HEK293 (cell line): ENCODE results near the gene SPINT2.

Experiments used
- CTCF ChIA-PET: fragments of 350-600 bp; formaldehyde crosslinking; extraction: SDS; loops from one replicate; lab custom pipeline; 2021; ENCODE audit warnings: antibody characterized with exemption; lab: Yijun Ruan, JAX
- POLR2A ChIA-PET: fragments of 300-600 bp; formaldehyde crosslinking; extraction: SDS; loops from one replicate; lab custom pipeline; 2020; ENCODE audit warnings: antibody characterized with exemption, inconsistent platforms; lab: Yijun Ruan, JAX
- H3K27ac ChIP-seq: fragments of 200-500 bp; sonication (Bioruptor generic); 2 replicates; pipeline ENCODE4 v1.5.1; 2014; ENCODE audit warnings: low read depth, low read length, control low read depth, inconsistent platforms; ENCODE audit errors: extremely low read depth
- H3K36me3 ChIP-seq, 2 experiments: fragments of 200-500 bp in 1 of 2; sonication (Bioruptor generic) in 1 of 2; 1 replicate in 1 of 2; 2 replicates in 1 of 2; pipeline ENCODE4 v1.5.1; 2014 to 2017; ENCODE audit warnings: inconsistent platforms in 2 of 2, low read length in 2 of 2; ENCODE audit not compliant: control insufficient read depth in 2 of 2, insufficient read depth in 1 of 2
- H3K4me1 ChIP-seq: fragments of 200-500 bp; sonication (Bioruptor generic); 2 replicates; pipeline ENCODE4 v1.5.1; 2014; ENCODE audit warnings: mild to moderate bottlenecking, low read length, inconsistent platforms; ENCODE audit not compliant: control insufficient read depth, insufficient read depth
- H3K4me3 ChIP-seq: 2 replicates; pipeline ENCODE4 v1.5.1; 2011; ENCODE audit warnings: low read depth, mild to moderate bottlenecking, control low read depth, low read length, moderate library complexity
- H3K9me3 ChIP-seq: fragments of 200-500 bp; sonication (Bioruptor generic); 2 replicates; pipeline ENCODE4 v1.5.1; 2014; ENCODE audit warnings: low read depth, low read length, inconsistent platforms; ENCODE audit not compliant: control insufficient read depth, insufficient read depth
- BCL11A ChIP-seq: fragments of 450-650 bp; formaldehyde crosslinking; IDR thresholded peaks from 2 replicates; pipeline ENCODE4 v1.5.1; 2016; ENCODE audit warnings: low read depth, missing biosample characterization, missing genetic modification characterization
- GLIS2 ChIP-seq: fragments of 450-650 bp; formaldehyde crosslinking; IDR thresholded peaks from 2 replicates; pipeline ENCODE4 v1.5.1; 2016; ENCODE audit warnings: missing biosample characterization, missing genetic modification characterization
- REPIN1 ChIP-seq: fragments of 450-650 bp; formaldehyde crosslinking; IDR thresholded peaks from 2 replicates; pipeline ENCODE4 v1.5.1; 2017; ENCODE audit warnings: missing biosample characterization, missing genetic modification characterization, low read depth
- REST ChIP-seq: fragments of 450-650 bp; formaldehyde crosslinking; IDR thresholded peaks from 2 replicates; pipeline ENCODE4 v1.5.1; 2016; ENCODE audit warnings: missing biosample characterization, missing genetic modification characterization
- ZBTB48 ChIP-seq: fragments of 450-650 bp; formaldehyde crosslinking; IDR thresholded peaks from 2 replicates; pipeline ENCODE4 v1.5.1; 2016; ENCODE audit warnings: missing biosample characterization, missing genetic modification characterization
- ZNF121 ChIP-seq: fragments of 450-650 bp; formaldehyde crosslinking; IDR thresholded peaks from 2 replicates; pipeline ENCODE4 v1.5.1; 2016; ENCODE audit warnings: missing biosample characterization, missing genetic modification characterization
- ZNF155 ChIP-seq: fragments of 450-650 bp; formaldehyde crosslinking; IDR thresholded peaks from 2 replicates; pipeline ENCODE4 v1.5.1; 2016; ENCODE audit warnings: missing biosample characterization, missing genetic modification characterization
- ZNF221 ChIP-seq: fragments of 450-650 bp; formaldehyde crosslinking; IDR thresholded peaks from 2 replicates; pipeline ENCODE4 v1.5.1; 2017; ENCODE audit warnings: missing biosample characterization, missing genetic modification characterization, borderline replicate concordance
- ZNF350 ChIP-seq: fragments of 450-650 bp; formaldehyde crosslinking; IDR thresholded peaks from 2 replicates; pipeline ENCODE4 v1.5.0; 2017; ENCODE audit warnings: missing biosample characterization, mild to moderate bottlenecking, missing genetic modification characterization
- ZNF423 ChIP-seq: fragments of 450-650 bp; formaldehyde crosslinking; IDR thresholded peaks from 2 replicates; pipeline ENCODE4 v1.5.1; 2016; ENCODE audit warnings: missing biosample characterization, missing genetic modification characterization
- ZNF426 ChIP-seq: fragments of 450-650 bp; formaldehyde crosslinking; IDR thresholded peaks from 2 replicates; pipeline ENCODE4 v1.5.1; 2017; ENCODE audit warnings: missing biosample characterization, missing genetic modification characterization, mild to moderate bottlenecking, inconsistent platforms, moderate library complexity
- ZNF513 ChIP-seq: fragments of 450-650 bp; IDR thresholded peaks from 2 replicates; pipeline ENCODE4 v1.5.1; 2018; ENCODE audit warnings: missing biosample characterization, missing genetic modification characterization
- ZNF518A ChIP-seq: fragments of 450-650 bp; formaldehyde crosslinking; conservative IDR thresholded peaks from 2 replicates; pipeline ENCODE4 v1.5.1; 2016; ENCODE audit warnings: low read depth, missing biosample characterization, missing genetic modification characterization
- ZNF560 ChIP-seq: fragments of 450-650 bp; formaldehyde crosslinking; IDR thresholded peaks from 2 replicates; pipeline ENCODE4 v1.5.1; 2017; ENCODE audit warnings: missing biosample characterization, missing genetic modification characterization, borderline replicate concordance
- ZNF600 ChIP-seq: fragments of 450-650 bp; formaldehyde crosslinking; IDR thresholded peaks from 2 replicates; pipeline ENCODE4 v1.5.1; 2016; ENCODE audit warnings: missing biosample characterization, missing genetic modification characterization
- ZNF621 ChIP-seq: fragments of 450-650 bp; formaldehyde crosslinking; IDR thresholded peaks from 2 replicates; pipeline ENCODE4 v1.5.1; 2017; ENCODE audit warnings: missing biosample characterization, missing genetic modification characterization
- ZNF626 ChIP-seq: fragments of 450-650 bp; sonication (Bioruptor Pico); formaldehyde crosslinking; IDR thresholded peaks from 2 replicates; pipeline ENCODE4 v1.5.1; 2018; ENCODE audit warnings: missing biosample characterization, missing genetic modification characterization, inconsistent platforms
- ZNF747 ChIP-seq: fragments of 450-650 bp; formaldehyde crosslinking; IDR thresholded peaks from 2 replicates; pipeline ENCODE4 v1.5.1; 2016; ENCODE audit warnings: missing biosample characterization, missing genetic modification characterization
- ZNF830 ChIP-seq: fragments of 450-650 bp; IDR thresholded peaks from 2 replicates; pipeline ENCODE4 v1.5.0; 2018; ENCODE audit warnings: missing biosample characterization, missing genetic modification characterization, low read depth, mild to moderate bottlenecking, moderate library complexity
- ZSCAN16 ChIP-seq: fragments of 450-650 bp; formaldehyde crosslinking; IDR thresholded peaks from 2 replicates; pipeline ENCODE4 v1.5.1; 2016; ENCODE audit warnings: missing biosample characterization, missing genetic modification characterization
- TF ChIP-seq, protein P1 (sequence below): fragments of 450-650 bp; formaldehyde crosslinking; IDR thresholded peaks from 2 replicates; pipeline ENCODE4 v1.5.1; 2016; ENCODE audit warnings: missing biosample characterization, missing genetic modification characterization

SPINT2 gene

GRCh38 chr19:38228491-38229439 lies 35.6 kb upstream of the SPINT2 start (continued):
- TF ChIP-seq REPIN1 (tag by site-specific recombination) (no peak), ZBTB48 (tag by site-specific recombination) (peak; percentile 75), ZNF747 (tag by site-specific recombination) (no peak), ZNF600 (no peak), ZNF513 (tag by site-specific recombination) (no peak), ZNF350 (no peak), REST (tag by site-specific recombination) (0 out of 2 replicates have a peak, but pooled peaks have one; percentile 13), BCL11A (peak; percentile 35; the same call in 1 of the 2 replicates), ZNF423 (tag by site-specific recombination) (peak; percentile 71), ZSCAN16 (tag by site-specific recombination) (no peak), ZNF426 (tag by site-specific recombination) (no peak), ZNF221 (no peak)
- TF ChIP-seq, protein P1, sequence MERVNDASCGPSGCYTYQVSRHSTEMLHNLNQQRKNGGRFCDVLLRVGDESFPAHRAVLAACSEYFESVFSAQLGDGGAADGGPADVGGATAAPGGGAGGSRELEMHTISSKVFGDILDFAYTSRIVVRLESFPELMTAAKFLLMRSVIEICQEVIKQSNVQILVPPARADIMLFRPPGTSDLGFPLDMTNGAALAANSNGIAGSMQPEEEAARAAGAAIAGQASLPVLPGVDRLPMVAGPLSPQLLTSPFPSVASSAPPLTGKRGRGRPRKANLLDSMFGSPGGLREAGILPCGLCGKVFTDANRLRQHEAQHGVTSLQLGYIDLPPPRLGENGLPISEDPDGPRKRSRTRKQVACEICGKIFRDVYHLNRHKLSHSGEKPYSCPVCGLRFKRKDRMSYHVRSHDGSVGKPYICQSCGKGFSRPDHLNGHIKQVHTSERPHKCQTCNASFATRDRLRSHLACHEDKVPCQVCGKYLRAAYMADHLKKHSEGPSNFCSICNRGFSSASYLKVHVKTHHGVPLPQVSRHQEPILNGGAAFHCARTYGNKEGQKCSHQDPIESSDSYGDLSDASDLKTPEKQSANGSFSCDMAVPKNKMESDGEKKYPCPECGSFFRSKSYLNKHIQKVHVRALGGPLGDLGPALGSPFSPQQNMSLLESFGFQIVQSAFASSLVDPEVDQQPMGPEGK (tag by site-specific recombination): peak; percentile 81

DNA sequence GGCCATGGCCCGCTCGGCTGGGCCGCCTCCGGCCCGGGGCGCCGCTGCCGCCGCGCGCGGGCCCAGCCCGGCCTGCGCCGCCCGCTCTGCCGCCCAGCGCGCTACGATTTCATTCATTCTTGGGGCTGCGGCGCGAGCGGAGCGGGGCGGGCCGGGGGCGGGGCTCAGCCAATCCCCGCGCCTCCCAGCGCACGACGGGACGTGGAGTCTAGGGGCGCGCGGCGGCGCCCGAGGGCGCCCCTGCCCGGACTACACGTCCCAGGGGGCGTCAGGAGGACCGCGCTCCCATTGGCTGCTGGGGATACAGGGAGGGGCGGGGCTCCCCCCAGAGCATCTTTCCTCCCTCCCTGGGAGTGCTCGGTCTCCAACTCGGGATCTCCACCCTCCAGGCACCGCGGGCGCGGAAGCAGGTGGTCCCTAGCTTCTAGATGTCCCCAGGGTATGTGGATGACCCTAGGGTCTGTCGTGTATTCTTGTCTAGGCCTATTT lies 34.7 kb upstream of the SPINT2 start:
- Histone ChIP-seq H3K4me1 (peaks cover 10% of the 10 kb centered on the region), H3K9me3 (no peaks in the 10 kb centered on the region), H3K27ac (no peak overlapping the region), H3K36me3 (no peaks in the 10 kb centered on the region), H3K4me3 (peak overlapping the region; percentile 40)
- POLR2A ChIA-PET: interaction anchor here (1.7 kb wide), 1 partner anchor 145 kb away, joined by 8 read pairs; the partner anchor contains the start of gene PSMD8
- CTCF ChIA-PET: interaction anchor here (0.5 to 23.5 kb wide), 9 partner anchors 14 to 328 kb away, joined by 3 to 316 read pairs (median 5); partner anchors contain the start of genes CATSPERG, PSMD8, SIPA1L3 and WDR87
- TF ChIP-seq ZNF155 (tag by site-specific recombination) (no peak), ZNF621 (tag by site-specific recombination) (no peak), ZNF518A (tag by site-specific recombination) (no peak), ZNF560 (no peak), ZNF830 (tag by site-specific recombination) (no peak), ZNF626 (tag by site-specific recombination) (no peak), ZNF121 (no peak), GLIS2 (peak; percentile 40)
